ENCODE results near the gene ASCC1.
A peak's percentile ranks its signal among the peaks of the same experiment; 100 is the strongest.

The ASCC1 gene

DNA sequence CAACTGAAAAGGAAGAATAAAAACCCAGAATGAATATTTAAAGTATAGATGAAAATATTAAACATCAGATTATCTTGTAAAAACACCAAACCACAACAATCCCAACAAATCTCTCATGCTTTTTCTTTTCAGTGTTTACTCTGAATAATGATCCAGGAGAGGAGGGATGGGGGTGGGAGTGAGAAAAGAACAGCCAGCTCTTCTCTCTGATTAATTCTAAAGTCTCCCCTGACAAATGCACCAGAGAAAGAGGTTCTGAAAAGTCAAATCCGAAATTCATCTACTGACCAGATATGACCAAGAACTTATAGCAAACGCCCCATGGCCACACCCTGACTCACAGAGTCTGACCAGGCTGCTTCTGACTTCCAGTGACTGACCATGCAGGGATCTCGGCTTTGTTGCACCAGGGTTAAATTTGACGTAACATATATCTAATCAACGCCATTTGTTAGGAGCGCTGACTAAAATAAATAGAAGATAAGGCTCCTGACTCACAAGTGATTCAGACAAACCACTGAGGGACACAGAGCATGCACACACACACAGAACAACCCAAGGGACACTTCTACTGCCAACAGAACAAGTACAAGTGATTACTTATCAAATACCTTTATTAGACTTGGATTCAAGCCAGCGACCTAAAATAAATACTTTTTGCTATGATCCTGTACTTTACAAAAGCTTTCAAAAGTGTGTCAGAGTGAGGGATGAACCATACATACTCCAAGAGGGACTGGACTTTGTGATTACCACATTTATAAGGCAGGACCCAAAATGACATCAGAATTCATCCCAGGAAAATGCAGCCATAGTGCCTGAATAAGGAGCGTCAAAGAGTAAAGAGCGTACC, 118.4 kb downstream of the ASCC1 start:
- peak; percentile 21 for DNase-seq (ENCODE audit: low read depth)

DNA sequence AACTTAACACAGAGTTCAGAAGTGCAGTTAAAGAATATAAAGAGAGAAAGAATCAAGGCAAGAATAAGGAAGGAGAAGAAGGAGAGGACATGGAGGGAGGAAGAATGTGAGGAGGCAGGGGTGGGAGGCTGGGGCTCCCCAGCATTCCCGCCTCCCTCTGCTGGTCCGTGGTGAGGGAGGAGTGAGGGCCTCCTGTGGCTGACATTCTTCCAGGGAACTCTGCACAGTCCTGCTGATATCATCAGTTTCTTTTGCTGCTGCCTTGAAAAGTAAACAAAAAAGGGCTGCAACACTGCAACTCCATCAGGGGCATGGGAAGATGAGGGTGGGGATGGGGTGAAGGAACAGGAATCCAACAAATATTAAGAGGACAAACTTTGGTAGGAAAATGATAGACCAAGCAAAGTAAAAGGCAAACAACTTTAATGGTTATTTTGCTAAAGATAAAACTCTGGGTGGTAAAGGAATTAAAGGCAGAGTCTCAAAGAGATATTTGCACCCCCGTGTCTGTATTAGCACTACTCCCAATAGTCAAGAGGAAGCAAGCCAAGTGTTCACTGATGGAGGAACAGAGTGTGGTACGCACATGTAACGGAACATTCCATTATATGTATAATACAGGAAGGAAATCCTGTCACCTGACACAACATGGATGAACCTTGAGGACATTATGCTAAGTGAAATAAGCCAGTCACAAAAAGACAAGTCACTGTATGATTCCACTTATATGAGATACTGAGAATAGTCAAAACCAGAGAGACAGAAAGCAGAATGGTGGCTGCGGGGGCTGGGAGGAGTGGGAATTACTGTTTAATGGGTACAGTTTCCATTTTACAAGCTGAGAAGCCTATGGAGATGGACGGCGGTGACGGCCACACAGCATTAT, 119.7 kb downstream of the ASCC1 start:
- no peak for DNase-seq (ENCODE audit: low read depth)

DNA sequence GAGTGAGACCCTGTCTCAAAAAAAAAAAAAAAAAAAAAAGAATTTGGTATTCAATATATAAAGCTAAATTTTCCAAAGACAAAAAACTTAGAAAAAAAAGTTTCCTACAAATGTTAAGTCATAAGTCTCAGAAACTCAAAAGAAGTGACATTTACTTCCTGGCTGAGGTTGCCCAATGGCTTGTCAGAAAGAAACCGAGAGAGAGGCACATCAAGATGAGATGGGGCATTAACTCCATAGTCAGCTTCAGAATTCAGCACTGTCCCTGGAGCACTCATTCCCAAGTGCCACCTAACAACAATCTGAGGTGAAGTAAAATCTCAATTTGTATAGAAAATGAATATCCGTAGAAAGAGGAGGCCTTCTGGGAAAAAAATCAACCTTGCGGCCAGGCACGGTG, 120.9 kb downstream of the ASCC1 start:
- DNase-seq (ENCODE audit: low read depth) = no peak

DNA sequence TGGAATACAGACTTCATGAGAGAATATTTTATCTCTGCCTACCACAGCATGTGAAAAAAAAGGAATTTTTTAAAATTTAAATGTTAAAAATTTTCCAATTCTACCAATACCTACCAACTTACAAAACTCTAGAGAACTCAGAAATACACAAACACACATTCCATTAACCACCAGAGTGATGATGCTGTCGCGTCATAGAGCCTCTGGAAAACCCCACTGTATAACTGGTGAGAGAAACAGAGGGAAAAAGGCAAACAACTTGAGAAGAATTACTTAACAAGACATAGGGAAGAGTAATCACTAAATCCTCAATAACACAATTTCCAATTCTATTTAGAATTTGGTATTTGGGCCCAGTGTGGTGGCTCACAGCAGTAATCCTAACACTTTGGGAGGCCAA, 121.5 kb downstream of the ASCC1 start:
- DNase-seq (ENCODE audit: low read depth) = no peak

DNA sequence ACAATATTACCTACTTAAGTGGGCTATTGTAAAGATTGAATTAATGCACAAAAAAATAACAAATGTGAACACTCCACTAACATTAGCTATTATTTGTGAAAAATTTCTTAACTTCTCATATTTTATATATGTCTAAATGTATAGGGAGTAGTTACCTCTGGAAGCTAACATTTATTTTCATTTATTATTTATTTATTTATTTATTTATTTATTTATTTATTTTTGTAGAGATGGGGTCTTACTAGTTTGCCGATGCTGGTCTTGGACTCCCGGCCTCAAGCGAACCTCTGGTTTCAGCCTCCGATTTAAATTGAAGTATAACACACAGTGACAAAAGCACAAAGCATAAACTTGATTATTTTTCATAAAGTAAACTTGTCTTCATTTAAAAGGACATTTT, 122.6 kb downstream of the ASCC1 start:
- no peak for DNase-seq (ENCODE audit: low read depth)

DNA sequence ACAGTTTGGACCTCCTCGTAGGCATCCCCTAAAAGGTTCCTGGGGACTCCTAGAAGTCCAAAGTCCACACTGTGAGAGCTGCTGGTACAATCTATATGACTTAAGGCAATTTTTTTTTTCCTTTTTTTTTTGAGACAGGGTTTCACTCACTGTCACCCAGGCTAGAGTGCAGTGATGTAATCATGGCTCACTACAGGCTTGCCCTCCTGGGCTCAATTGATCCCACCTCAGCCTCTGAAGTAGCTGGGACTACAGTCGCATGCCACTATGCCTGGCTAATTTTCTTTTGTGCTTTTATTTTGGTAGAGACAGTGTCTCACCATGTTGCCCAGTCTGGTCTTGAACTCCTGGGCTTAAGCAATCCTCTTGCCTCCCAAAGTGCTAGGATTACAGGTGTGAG, 123.1 kb downstream of the ASCC1 start:
- DNase-seq (ENCODE audit: low read depth) = no peak

DNA sequence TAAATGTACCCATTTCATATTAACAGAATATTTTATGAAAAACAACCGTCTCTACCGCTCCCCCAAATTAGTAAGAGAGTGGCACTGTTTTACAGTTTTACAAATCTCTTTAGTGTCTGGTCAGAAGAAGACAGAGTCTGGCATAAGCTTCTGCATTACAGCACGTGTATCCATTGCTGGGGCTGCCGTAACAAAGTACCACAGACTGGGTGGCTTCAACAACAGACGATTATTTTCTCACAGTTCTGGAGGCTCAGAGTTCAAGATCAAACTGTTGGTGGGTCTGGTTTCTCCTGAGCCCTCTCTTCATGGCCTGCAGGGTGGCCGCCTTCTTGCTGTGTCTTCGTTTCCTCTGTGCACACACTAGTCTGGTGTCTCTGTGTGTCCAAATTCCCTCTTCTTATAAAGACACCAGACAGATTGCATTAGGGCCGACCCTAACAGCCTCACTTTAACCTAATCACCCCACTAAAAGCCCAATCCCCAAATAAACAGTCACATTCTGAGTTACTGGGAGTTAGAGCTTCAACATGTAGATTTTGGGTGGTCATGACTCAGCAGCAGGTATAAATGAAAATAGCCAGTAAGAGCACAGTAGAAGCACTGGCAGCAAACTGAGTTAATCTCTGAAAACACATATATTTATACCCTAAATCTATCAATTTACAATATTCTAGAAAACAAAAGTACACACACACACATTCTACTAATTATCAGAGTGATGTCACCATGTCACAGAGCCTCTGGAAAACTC, 123.7 kb downstream of the ASCC1 start:
- no peak for DNase-seq (ENCODE audit: low read depth)

DNA sequence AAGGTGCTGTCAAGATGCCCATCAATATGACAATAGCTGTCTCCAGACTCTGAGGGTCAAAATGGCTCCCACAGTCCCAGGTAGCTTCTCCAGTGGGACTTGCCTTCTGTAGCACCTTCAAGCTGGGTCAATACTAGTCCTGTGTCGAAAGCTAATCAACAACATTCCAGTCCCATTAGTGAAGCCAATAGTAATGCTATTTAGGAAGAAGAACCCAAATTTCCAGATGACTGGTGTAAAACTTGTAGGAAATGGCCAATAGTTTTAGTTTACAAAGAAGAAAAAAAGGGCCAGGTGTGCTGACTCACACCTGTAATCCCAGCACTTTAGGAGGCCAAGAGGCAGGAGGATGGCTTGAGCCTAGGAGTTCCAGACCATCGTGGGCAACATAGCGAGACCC, 125.8 kb downstream of the ASCC1 start:
- no peak for DNase-seq (ENCODE audit: low read depth)

DNA sequence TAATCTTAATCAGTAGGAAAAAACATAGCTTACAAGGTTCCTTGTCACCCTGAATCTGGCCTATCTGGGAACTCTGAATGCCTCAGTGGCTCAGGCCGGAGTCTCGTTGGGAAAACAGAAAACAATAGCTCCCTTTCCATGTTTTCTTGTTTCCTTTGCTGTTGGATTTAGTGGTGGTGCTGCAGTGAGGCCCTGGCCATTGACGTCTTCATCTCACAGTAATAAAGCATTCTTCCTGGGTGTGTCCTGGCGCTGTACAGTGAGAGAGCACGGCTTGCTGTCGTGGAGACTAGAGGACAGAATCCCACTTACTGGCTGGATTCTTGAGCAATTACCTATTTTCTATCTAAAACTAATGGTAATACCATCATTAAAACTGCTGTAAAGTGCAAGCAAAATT, 126.5 kb downstream of the ASCC1 start:
- DNase-seq (ENCODE audit: low read depth) = no peak

DNA sequence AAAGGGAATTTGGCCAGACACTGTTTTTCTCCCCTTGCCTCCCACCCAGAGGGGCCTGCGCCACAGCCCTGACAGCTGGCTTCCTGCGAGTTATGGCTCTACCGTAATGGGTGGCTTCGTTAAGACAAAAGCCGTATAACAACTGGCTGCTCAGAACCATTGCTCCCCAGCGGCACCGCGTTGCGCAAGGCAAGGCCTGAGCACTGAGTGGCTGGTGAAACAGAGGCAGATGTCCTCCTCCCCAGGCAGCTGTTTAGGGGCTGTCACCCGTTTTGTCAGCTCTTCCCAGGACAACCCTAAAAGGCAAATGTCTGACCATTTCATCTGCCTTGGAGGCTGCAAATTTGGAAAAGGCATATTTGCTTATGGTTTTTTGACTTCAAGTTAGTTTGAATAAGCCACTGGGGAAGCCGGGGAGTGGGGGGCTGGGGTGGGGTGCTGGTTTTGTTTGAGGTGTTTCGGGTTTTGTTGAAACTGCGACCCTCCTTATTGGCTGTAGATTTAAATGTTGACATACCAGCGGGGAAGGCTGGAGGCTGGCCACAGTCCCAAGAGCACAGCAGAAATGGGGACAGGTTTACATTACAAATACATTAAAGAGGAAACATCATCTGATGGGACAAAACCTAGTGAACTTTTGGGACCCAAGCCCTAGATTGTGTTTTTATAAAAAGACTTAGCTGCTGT, 127.0 kb downstream of the ASCC1 start:
- peak; percentile 3 for DNase-seq (ENCODE audit: low read depth)

DNA sequence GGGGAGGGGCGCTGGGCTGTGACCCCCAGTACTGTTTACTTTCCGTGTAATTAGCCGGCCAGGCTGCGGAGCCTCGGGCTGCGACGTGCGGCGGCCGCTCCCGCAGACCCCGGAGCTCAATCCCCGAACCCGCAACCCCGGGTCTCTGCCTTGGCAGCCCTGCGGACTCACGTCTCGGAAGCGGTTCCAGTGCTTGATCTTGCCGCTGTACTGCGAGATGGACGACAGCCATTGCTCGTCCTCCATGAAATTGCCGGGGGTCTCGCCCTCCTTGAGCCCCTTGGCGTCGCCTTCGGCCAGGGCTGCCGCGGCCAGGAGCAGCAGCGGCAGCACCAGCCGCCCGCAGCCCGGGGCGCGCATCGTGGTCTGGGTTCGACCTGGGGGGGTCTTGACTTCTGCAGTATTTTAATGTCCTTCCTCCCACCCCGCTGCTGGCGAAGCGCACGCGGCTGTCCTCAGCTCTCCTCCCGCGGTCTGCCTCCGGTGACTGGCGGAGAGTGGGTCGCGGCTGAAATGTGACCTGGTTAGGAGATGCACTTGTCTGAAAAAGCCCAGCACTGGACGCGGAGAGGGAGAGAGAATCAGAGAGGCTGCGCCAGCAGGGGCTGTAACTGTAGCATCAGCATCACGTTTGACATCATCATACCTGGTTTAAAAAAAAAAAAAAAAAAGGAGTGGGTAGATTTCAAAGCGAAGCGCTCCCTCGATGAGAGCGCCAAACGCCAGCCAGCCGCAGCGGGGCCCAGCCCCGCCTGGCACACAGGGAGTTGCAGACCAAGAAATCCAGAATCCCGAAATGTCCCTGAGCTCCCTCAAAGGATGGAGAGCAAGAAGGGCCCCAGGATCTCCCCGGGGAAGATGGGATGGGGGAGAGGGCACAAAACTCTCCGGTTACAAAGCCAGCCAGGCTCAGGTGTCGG, 127.8 kb downstream of the ASCC1 start, which contains the start of gene SPOCK2:
TSS of gene SPOCK2 (minus strand) at position 583 of the 920 bp plus-strand sequence. CDS start at position 360, 223 bp downstream.
- no peak for DNase-seq (ENCODE audit: low read depth)

DNA sequence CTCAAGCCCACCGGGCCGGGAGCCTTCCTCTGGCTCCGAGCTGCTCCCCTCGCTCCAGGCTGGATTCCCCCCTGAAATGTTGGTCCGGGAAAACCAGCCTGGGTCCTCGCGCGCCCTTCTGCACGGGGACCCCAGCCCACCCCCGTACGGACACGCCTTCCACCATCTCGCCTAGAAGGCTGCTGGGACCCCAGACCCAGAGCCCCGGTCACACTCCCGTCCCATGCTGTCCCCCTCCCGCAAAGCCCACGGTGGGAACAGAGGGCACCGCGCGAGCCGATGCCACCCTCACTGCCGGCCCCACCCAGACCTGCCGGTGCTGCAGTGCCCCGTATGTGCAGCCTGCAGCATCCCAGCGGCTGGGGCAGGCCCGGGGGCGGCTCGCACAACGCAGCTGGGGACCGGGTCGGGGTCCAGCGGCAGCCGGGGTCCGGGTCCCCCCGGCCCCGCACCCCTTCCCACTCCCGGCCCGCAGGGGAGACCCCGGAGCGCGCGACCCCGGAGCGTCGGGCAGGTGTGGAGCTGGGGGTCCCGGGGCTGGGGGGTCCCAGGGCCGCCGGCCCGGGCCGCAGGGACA, 128.6 kb downstream of the ASCC1 start:
- DNase-seq (ENCODE audit: low read depth) = no peak

DNA sequence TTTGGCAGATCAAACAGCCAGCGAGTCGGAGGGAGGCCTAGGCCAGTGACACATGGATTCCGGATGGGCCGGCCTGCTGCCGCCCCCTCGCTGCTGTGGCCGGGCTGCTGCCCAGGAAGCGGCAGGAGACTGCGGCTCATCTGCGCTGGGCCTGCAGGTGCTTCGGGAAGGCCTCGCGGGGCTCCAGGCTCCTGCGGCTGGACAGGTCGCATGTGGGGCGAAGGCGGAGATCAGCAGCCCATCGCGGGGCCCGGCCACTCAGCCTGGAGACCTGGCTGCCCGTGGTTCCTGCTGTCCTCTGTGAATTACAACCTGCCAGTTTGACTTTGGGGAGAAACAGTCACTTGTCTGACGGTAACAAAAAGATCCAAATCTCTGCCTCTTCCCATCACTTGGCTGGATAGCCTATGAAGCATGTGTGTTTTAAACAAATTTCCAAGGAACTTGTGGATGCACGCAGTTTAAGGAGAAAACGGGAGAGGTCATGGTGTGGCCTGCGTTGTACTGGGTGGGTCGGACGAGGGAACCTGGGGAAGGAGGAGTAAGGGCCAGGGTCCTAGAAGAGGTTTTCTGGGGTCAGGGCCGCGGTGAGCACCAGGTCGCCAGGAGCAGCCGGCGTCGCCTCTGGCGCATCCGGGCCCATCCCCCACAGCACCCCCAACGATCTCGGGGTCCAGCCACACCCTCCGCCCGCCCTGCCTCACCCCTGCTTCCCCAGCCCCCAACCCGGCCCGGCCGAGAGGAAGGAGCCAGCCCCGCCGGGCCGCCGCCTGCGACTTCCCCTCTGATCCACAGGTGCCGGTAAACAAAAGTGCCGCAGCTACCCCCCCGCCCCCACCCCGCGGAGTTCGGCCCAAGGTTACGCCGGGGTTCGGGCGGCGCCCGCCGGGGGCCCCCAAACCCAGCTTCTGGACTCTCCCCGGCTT, 129.3 kb downstream of the ASCC1 start:
- DNase-seq (ENCODE audit: low read depth) = no peak

DNA sequence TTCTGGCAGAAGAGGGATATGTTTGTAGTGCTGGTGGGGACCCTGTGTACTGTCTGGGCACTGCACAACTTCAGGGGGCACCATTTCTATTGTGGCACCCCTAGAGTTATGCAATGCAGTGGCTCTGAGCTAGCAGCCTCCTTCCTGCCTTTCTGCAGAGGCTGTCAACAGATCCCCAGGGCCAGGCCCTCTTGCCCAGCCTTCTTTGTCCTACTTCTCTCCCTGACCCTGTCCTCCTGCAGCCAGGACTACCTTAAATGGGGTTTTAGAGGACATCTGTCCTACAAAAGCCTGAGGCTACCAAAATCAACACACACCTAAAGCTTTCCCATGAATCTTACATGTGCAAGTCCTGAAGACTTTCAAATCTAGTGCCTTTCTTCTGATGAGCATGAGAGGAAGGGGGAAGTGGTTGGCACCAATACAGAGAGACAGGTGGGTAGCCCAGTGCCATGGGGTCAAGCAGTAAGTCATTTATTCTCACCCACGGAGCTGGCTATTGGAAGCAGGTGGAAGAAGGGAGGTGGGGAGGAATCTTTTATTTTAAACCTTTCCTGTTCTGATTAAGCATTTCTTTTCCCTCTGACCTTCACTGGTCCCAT, 130.1 kb downstream of the ASCC1 start:
- no peak for DNase-seq (ENCODE audit: low read depth)

DNA sequence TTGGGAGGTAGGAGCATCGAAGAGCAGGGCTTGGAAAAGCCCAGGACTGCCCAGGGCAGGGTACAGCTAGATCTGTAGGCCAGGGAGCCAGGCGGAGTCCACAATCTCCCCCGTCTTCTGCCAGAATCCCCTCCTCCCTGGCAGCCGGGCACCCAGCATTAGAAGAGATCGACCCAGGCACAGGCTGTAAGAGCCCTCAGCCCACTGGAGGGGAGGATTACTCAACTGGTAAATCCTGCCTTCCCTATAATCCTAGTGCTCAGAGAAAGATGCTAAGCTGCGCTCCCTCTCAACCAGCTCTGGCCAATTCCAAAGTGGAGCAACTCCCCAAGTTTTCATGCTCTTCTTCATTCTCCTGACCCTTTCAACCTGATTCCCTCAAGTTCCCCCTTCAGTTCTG, 130.9 kb downstream of the ASCC1 start:
- DNase-seq (ENCODE audit: low read depth) = no peak

DNA sequence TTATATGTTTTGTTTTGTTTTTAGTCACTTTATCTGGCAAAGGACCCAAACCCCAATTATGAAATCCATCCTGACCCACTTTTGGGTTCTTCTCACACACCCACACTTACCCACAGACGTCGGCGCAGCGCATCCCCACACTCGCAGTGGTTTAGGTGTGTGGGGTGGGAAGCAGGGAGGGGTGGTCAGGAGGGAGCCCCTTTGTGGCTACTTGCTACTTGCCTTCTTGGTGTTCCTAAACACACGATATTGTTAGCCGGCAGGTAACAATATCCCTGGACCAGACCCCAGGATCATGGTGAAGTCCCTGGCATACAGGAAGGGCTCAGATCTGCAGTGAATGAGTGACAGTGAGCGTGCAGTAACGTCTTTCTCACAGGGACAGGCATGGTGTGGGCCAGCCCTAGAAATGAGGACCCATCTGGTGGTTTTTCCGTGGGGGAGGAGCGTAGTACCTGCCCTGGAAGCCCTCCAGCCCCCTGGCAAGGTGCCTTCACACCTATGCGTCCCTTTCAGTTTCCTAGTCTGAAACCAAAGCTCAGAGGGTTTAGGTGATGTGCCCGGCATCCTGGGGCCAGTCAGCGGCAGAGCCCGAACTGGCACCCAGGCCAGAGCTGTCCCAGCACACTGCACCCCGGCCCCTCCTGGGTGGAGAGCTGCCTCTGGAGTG, 132.2 kb downstream of the ASCC1 start:
- no peak for DNase-seq (ENCODE audit: low read depth)

DNA sequence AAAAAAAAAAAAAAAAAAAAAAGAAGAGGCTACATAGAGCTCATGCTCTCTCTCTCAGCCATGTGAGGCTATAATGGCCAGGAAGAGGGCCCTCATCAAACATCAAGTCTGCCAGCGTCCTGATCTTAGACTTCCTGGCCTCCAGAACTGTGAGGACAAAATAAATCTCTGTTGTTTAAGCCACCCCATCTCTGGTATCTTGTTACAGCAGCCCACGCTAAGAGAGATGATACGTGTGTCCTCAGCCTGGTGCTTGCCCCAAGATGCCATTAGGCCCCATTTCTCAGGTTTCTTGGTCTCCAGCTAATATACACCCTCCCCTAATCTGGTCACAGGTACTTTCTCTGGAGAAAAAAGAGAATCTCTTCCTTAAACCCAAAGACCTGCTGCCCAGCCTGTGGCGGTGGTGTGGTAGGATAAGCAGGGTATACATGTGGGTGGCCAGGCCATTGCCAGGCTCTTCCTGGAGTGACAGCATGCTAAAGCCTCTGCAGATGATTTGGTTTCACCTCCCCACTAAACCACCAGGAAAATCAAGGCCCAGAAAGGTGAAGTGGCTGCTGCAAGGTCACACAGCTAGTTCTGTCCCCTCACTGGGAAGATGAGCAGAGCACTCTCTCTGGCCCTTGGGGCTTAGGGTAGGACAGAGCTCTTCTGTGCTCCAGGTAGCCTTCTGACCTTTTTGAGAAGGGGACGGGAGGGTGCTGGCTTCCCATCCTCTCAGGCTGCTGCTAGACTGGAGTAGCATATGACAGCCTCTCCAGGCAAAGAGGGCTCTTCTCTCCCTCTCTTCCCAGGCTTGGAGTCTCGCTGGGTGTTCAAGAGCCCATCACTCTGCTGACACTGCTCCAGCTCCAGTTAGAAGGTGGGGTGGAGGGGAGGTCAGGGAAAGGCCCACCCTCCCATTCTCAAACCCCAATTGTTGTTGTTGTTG, 133.0 kb downstream of the ASCC1 start:
- DNase-seq (ENCODE audit: low read depth) = no peak
